ENCODE data around the gene MLPH. TPM values are rescaled to one million over a fixed set of nuclear protein-coding genes. Genes with fewer than 3 reads are reported as not detected.

MLPH gene
- total and polyA plus RNA-seq, 2 donors (not counting 1 experiment from before 2014, with no cell fraction given) = not detected

GRCh38 chr2:237555560-237555959 lies 68.5 kb downstream of the MLPH start:
- Histone ChIP-seq H3K9ac (ENCODE audit: low read length) (no peak overlapping the region), H3K9me3 (ENCODE audit: control extremely low read depth in 1 of 3, control insufficient read depth in 2 of 3, insufficient read depth in 1 of 3, low read length in 2 of 3) (peaks cover 2 to 13% (median 11%) of the 10 kb centered on the region in 3 donors), H3K4me2 (replicated peaks; ENCODE audit: low read depth, low read length, poor library complexity, severe bottlenecking) (no peak overlapping the region), H3K4me3 (ENCODE audit: control extremely low read depth in 1 of 5, extremely low read depth in 1 of 5, insufficient read depth in 1 of 5, low read depth in 2 of 5, low read length in 4 of 5) (no peak overlapping the region), H3K79me2 (ENCODE audit: control insufficient read depth, insufficient read depth, low read length) (no peaks in the 10 kb centered on the region), H3K27ac (ENCODE audit: low read length in 2 of 2) (no peak overlapping the region), H3K27me3 (replicated peaks in 1 of 4; ENCODE audit: control extremely low read depth in 1 of 4, control insufficient read depth in 3 of 4, insufficient read depth in 4 of 4, low read length in 3 of 4) (peaks cover 0 to 3% (median 0%) of the 10 kb centered on the region in 4 experiments), H3K4me1 (ENCODE audit: control insufficient read depth in 2 of 2, insufficient read depth in 2 of 2, low read length in 2 of 2) (no peaks in the 10 kb centered on the region), H4K20me1 (ENCODE audit: control insufficient read depth, insufficient read depth, low read length, poor library complexity, severe bottlenecking) (no peaks in the 10 kb centered on the region), H2AFZ (ENCODE audit: insufficient read depth, low read depth, low read length, poor library complexity, severe bottlenecking) (no peak overlapping the region), H3K36me3 (replicated peaks in 1 of 2; ENCODE audit: control extremely low read depth in 1 of 2, control insufficient read depth in 1 of 2, extremely low read depth in 1 of 2, insufficient read depth in 2 of 2, low read length in 1 of 2) (no peaks in the 10 kb centered on the region)
- peaks cover 34% of the 10 kb centered on the region for H3K27me3 Mint-ChIP-seq
- ChIA-PET POLR2A (no interaction called here), CTCF (interaction anchor here (3.7 kb wide), 1 partner anchor 17 kb away, joined by 19 read pairs; no protein-coding TSS in a partner anchor)
- no peaks in the 10 kb centered on the region for H3K4me1 Mint-ChIP-seq
- no CpG with 5 or more reads among the region's 1 CpG for WGBS (ENCODE audit: insufficient coverage)
- ATAC-seq (ENCODE audit: low read depth) = no peak
- no peaks in the 10 kb centered on the region for H3K9me3 Mint-ChIP-seq (ENCODE audit: insufficient read depth)
- no peak overlapping the region for H3K27ac Mint-ChIP-seq
- no peak overlapping the region for H3K4me3 Mint-ChIP-seq
- intact Hi-C loops (cut with micrococcal nuclease) = no loop called here
- TF ChIP-seq, protein P1, sequence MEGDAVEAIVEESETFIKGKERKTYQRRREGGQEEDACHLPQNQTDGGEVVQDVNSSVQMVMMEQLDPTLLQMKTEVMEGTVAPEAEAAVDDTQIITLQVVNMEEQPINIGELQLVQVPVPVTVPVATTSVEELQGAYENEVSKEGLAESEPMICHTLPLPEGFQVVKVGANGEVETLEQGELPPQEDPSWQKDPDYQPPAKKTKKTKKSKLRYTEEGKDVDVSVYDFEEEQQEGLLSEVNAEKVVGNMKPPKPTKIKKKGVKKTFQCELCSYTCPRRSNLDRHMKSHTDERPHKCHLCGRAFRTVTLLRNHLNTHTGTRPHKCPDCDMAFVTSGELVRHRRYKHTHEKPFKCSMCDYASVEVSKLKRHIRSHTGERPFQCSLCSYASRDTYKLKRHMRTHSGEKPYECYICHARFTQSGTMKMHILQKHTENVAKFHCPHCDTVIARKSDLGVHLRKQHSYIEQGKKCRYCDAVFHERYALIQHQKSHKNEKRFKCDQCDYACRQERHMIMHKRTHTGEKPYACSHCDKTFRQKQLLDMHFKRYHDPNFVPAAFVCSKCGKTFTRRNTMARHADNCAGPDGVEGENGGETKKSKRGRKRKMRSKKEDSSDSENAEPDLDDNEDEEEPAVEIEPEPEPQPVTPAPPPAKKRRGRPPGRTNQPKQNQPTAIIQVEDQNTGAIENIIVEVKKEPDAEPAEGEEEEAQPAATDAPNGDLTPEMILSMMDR (IDR thresholded peaks at IDR 0.05) = no peak
- no peak for TF ChIP-seq EZH2 (IDR thresholded peaks at IDR 0.05; ENCODE audit: borderline replicate concordance, insufficient read depth, low read depth, low read length, poor library complexity, severe bottlenecking)
- no peak for DNase-seq

DNA sequence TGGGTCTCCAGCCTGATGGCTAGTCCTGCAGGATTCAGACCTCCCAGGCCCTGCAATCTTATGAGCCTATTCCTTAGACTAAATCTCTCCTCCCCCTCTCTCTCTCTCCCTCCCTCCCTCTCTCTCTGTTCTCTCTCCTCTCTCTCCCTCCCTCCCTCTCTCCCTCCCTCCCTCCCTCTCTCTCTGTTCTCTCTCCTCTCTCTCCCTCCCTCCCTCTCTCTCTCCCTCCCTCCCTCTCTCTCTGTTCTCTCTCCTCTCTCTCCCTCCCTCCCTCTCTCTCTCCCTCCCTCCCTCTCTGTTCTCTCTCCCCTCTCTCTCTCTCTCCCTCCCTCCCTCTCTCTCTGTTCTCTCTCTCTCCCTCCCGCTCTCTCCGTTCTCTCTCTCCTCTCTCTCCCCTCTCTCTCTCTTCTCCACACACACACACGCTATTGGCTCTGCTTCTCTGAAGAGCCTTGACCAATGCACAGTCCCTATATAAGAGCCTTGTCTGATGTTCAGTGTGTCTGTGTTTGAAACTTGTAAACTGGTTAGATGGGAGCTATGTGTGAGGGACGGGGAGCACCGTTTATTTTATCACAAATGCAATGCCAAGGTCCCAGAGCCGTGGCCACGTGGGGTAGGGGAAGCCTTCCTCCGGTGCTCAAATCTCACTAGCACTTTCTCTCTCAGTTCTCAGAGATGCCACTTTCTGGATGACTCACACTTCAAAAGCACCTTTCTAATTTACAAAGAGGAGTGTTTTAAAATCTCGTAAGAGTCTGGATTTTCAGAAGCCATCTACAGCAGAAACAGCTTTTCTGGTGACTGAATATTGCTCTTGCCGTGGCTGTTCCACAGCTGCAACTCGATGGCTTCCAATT lies 70.0 kb downstream of the MLPH start:
- Mint-ChIP-seq H3K9me3 (ENCODE audit: insufficient read depth) (no peaks in the 10 kb centered on the region), H3K27ac (no peak overlapping the region), H3K4me3 (no peak overlapping the region), H3K4me1 (no peaks in the 10 kb centered on the region), H3K27me3 (peaks cover 34% of the 10 kb centered on the region)
- Histone ChIP-seq H3K27ac (ENCODE audit: low read length in 2 of 2) (no peak overlapping the region), H4K20me1 (ENCODE audit: control insufficient read depth, insufficient read depth, low read length, poor library complexity, severe bottlenecking) (no peaks in the 10 kb centered on the region), H3K4me3 (ENCODE audit: control extremely low read depth in 1 of 5, extremely low read depth in 1 of 5, insufficient read depth in 1 of 5, low read depth in 2 of 5, low read length in 4 of 5) (no peak overlapping the region), H3K79me2 (ENCODE audit: control insufficient read depth, insufficient read depth, low read length) (no peaks in the 10 kb centered on the region), H3K36me3 (replicated peaks in 1 of 2; ENCODE audit: control extremely low read depth in 1 of 2, control insufficient read depth in 1 of 2, extremely low read depth in 1 of 2, insufficient read depth in 2 of 2, low read length in 1 of 2) (no peaks in the 10 kb centered on the region), H3K9me3 (ENCODE audit: control extremely low read depth in 1 of 3, control insufficient read depth in 2 of 3, insufficient read depth in 1 of 3, low read length in 2 of 3) (peaks cover 2 to 13% (median 11%) of the 10 kb centered on the region in 3 donors), H3K27me3 (replicated peaks in 1 of 4; ENCODE audit: control extremely low read depth in 1 of 4, control insufficient read depth in 3 of 4, insufficient read depth in 4 of 4, low read length in 3 of 4) (peaks cover 0 to 9% (median 0%) of the 10 kb centered on the region in 4 experiments), H3K4me2 (replicated peaks; ENCODE audit: low read depth, low read length, poor library complexity, severe bottlenecking) (no peak overlapping the region), H3K9ac (ENCODE audit: low read length) (no peak overlapping the region), H3K4me1 (ENCODE audit: control insufficient read depth in 2 of 2, insufficient read depth in 2 of 2, low read length in 2 of 2) (no peaks in the 10 kb centered on the region), H2AFZ (ENCODE audit: insufficient read depth, low read depth, low read length, poor library complexity, severe bottlenecking) (no peak overlapping the region)
- CTCF ChIA-PET = interaction anchor here (3.7 kb wide), 1 partner anchor 16 kb away, joined by 19 read pairs; no protein-coding TSS in a partner anchor
- POLR2A ChIA-PET = no interaction called here
- no peak for ATAC-seq (ENCODE audit: low read depth)
- intact Hi-C loops (cut with micrococcal nuclease) = no loop called here
- no peak for TF ChIP-seq EZH2 (IDR thresholded peaks at IDR 0.05; ENCODE audit: borderline replicate concordance, insufficient read depth, low read depth, low read length, poor library complexity, severe bottlenecking)
- TF ChIP-seq, protein P1 (IDR thresholded peaks at IDR 0.05) = no peak
- WGBS (ENCODE audit: insufficient coverage) = 46% methylated on average over 2 of the region's 11 CpGs
- DNase-seq = no peak

All from B cell (primary cell).